Smooth muscle cell (in vitro differentiated cells): ENCODE data around the gene ATRN. TPM values are rescaled to one million over a fixed set of nuclear protein-coding genes. Genes with fewer than 3 reads are reported as not detected.

Source experiments
- DNase-seq: peaks from one replicate; lab custom pipeline; 2025; ENCODE audit not compliant: unreplicated experiment; lab: John Stamatoyannopoulos, UW
- H2AFZ ChIP-seq: fragments of 200-600 bp; sonication (generic); 2 replicates; pipeline ENCODE4 v1.6.0; 2016; ENCODE audit warnings: antibody characterized with exemption, low read depth, mild to moderate bottlenecking
- H3F3A ChIP-seq: fragments of 200-600 bp; sonication (generic); 2 replicates; pipeline ENCODE4 v1.6.0; 2017; ENCODE audit warnings: antibody characterized with exemption, low read depth
- H3K27ac ChIP-seq: fragments of 200-600 bp; sonication (generic); 2 replicates; pipeline ENCODE4 v1.5.1; 2016; ENCODE audit warnings: low read depth, mild to moderate bottlenecking
- H3K27me3 ChIP-seq: fragments of 200-600 bp; sonication (generic); 2 replicates; pipeline ENCODE4 v1.6.1; 2016; ENCODE audit warnings: low read depth, mild to moderate bottlenecking
- H3K36me3 ChIP-seq: fragments of 200-600 bp; sonication (generic); 2 replicates; pipeline ENCODE4 v1.5.1; 2016; ENCODE audit warnings: low read depth
- H3K4me1 ChIP-seq: fragments of 200-600 bp; sonication (generic); 2 replicates; pipeline ENCODE4 v1.5.1; 2016; ENCODE audit warnings: low read depth
- H3K4me2 ChIP-seq: fragments of 200-600 bp; sonication (generic); 2 replicates; pipeline ENCODE4 v1.6.0; 2016; ENCODE audit warnings: mild to moderate bottlenecking
- H3K4me3 ChIP-seq: fragments of 200-600 bp; sonication (generic); 2 replicates; pipeline ENCODE4 v1.5.1; 2016; ENCODE audit warnings: mild to moderate bottlenecking
- H3K79me2 ChIP-seq: fragments of 200-600 bp; sonication (generic); 2 replicates; pipeline ENCODE4 v1.6.0; 2016; ENCODE audit warnings: low read depth, mild to moderate bottlenecking
- H3K9ac ChIP-seq: fragments of 200-600 bp; sonication (generic); 2 replicates; pipeline ENCODE4 v1.6.0; 2016; ENCODE audit warnings: low read depth
- H3K9me3 ChIP-seq: fragments of 200-600 bp; sonication (generic); replicated peaks from 2 replicates; pipeline ENCODE4 v1.5.1; 2016; ENCODE audit warnings: low read depth
- H4K20me1 ChIP-seq: fragments of 200-600 bp; sonication (generic); 2 replicates; pipeline ENCODE4 v1.6.0; 2016; ENCODE audit warnings: low read depth
- CTCF ChIP-seq: fragments of 200-600 bp; sonication (generic); IDR thresholded peaks from 2 replicates; pipeline ENCODE4 v1.5.1; 2017; ENCODE audit warnings: borderline replicate concordance, mild to moderate bottlenecking, antibody characterized with exemption; ENCODE audit not compliant: insufficient read depth, poor library complexity, severe bottlenecking
- WGBS: methylation state at CpG from one replicate; pipeline ENCODE4 v1.1.7; 2016; ENCODE audit warnings: low lambda C conversion rate; 5-methylcytosine and 5-hydroxymethylcytosine counted together
- polyA plus RNA-seq: library from polyadenylated mRNA; unstranded; fragments of >200 nt; fragmentation: Nextera tagmentation; extraction: Ambion mirVana; gene quantifications from 2 replicates; pipeline ENCODE4 v1.2.1, GENCODE V29; 2016
- total RNA-seq: library from RNA; depleted of rRNA; stranded (reverse); fragments of >200 nt; gene quantifications from 2 replicates; pipeline ENCODE4 v1.2.3, GENCODE V29; 2014

Gene ATRN
- total and polyA plus RNA-seq, 2 experiments from 2014 or later = 17.9 to 44.0 TPM

GRCh38 chr20:3674447-3674846 is 203.6 kb downstream of the ATRN start:
- Histone ChIP-seq H3K9ac (no peak overlapping the region), H3K4me3 (no peak overlapping the region), H3K4me1 (no peaks in the 10 kb centered on the region), H3K9me3 (no peaks in the 10 kb centered on the region), H2AFZ (no peak overlapping the region), H3K4me2 (no peak overlapping the region), H3K27ac (no peak overlapping the region), H3K27me3 (peaks cover 13% of the 10 kb centered on the region), H4K20me1 (no peaks in the 10 kb centered on the region), H3K79me2 (no peaks in the 10 kb centered on the region), H3K36me3 (no peaks in the 10 kb centered on the region), H3F3A (no peaks in the 10 kb centered on the region)
- DNase-seq = no peak
- no peak for TF ChIP-seq CTCF
- WGBS = 88% methylated on average over 10 of the region's 10 CpGs

- no peak for TF ChIP-seq CTCF
- no peak overlapping the region for H3K27ac ChIP-seq
- no peaks in the 10 kb centered on the region for H3F3A ChIP-seq
- 83% methylated on average over 13 of the region's 13 CpGs for WGBS
- H3K79me2 ChIP-seq = no peaks in the 10 kb centered on the region
- no peaks in the 10 kb centered on the region for H3K36me3 ChIP-seq
- peaks cover 13% of the 10 kb centered on the region for H3K27me3 ChIP-seq
- no peak overlapping the region for H2AFZ ChIP-seq
- H3K4me2 ChIP-seq = no peak overlapping the region
- no peaks in the 10 kb centered on the region for H4K20me1 ChIP-seq
- no peak overlapping the region for H3K9ac ChIP-seq
- H3K4me3 ChIP-seq = no peak overlapping the region
- DNase-seq = no peak
- no peaks in the 10 kb centered on the region for H3K9me3 ChIP-seq
- H3K4me1 ChIP-seq = peaks cover 2% of the 10 kb centered on the region
Observed at GRCh38 chr20:3674995-3675900, 204.4 kb downstream of the ATRN start.

- no peak overlapping the region for H3K4me2 ChIP-seq
- no peak overlapping the region for H2AFZ ChIP-seq
- no peak overlapping the region for H3K9ac ChIP-seq
- H3K4me3 ChIP-seq = no peak overlapping the region
- H3K27ac ChIP-seq = no peak overlapping the region
- H3K79me2 ChIP-seq = no peaks in the 10 kb centered on the region
- 79% methylated on average over 4 of the region's 8 CpGs for WGBS
- no peaks in the 10 kb centered on the region for H3K36me3 ChIP-seq
- no peaks in the 10 kb centered on the region for H3F3A ChIP-seq
- H3K9me3 ChIP-seq = no peaks in the 10 kb centered on the region
- TF ChIP-seq CTCF = no peak
- DNase-seq = no peak
- H3K4me1 ChIP-seq = peaks cover 8% of the 10 kb centered on the region
- peaks cover 9% of the 10 kb centered on the region for H3K27me3 ChIP-seq
- no peaks in the 10 kb centered on the region for H4K20me1 ChIP-seq
Observed at GRCh38 chr20:3677733-3678132, 206.9 kb downstream of the ATRN start.
